OCI-LY7 (cell line): ENCODE results near the gene RNF150.

Experiments used
- CTCF ChIP-seq: fragments of 200-600 bp; sonication (generic); conservative IDR thresholded peaks from 2 replicates; pipeline ENCODE4 v1.5.1; 2014; ENCODE audit warnings: mild to moderate bottlenecking, antibody characterized with exemption, low read length, moderate library complexity, mixed read lengths
- EZH2phosphoT487 ChIP-seq: fragments of 200-600 bp; sonication (generic); IDR thresholded peaks from 2 replicates; pipeline ENCODE4 v1.6.1; 2018; ENCODE audit warnings: low read depth, borderline replicate concordance, mild to moderate bottlenecking, mixed run types, antibody characterized with exemption, low read length, moderate library complexity, mixed read lengths

GRCh38 chr4:140963883-140964282, 169.4 kb downstream of the RNF150 start:
- no peak for TF ChIP-seq CTCF
- TF ChIP-seq EZH2phosphoT487: no peak
